Measurements from ENCODE around the gene RRP8. TPM values are rescaled to one million over a fixed set of nuclear protein-coding genes. Genes with fewer than 3 reads are reported as not detected.

Gene RRP8
- polyA plus RNA-seq, 1 donor from 2014 or later = 23.4 TPM

DNA sequence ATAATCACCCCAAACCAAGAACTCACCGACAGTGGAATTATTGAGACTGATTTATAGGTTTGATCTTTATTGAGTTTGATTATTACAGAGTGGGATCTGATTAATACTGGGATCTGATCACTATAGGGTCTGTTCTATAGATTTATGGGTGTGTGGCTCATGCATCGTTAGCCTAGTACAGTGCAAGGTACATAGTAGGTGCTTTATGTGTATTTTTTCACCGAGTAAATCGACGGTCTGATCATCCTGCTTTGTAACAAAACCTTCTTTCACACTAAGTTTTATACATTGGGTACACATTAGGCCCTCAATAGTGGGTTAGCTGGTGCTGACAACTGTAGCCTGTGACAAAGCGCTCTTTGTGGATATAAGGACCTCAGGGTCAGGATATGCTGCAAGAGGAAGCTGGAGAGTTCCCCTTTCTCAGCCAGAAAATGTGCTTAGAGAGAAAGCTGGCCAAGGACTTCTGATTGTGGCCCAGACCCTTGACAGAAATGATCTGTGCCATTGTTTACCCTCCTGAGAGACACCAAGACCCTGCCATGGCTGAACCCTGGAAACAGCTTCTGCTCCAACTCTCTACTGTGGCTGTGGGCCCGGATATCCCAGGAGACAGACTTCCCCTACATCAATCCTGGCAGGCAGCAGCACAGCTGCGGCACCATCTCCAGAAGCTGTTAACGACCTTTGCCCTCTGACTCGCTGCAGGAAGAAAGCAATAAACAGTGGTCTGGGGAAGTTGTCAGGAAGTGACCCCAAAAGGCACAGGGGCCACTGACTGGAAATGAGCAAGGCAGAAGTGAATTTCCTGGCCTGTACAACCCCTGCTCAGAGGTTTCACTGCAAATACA lies 31.9 kb upstream of the RRP8 start:
- H3K27ac ChIP-seq (ENCODE audit: low read length) = no peak overlapping the region
- peaks cover 13% of the 10 kb centered on the region for H3K36me3 ChIP-seq (ENCODE audit: insufficient read depth, low read length)
- no peak overlapping the region for H2AFZ ChIP-seq (ENCODE audit: low read depth, low read length)
- no peaks in the 10 kb centered on the region for H3K27me3 ChIP-seq (ENCODE audit: insufficient read depth, low read depth, low read length)
- no peak overlapping the region for H3K9ac ChIP-seq (ENCODE audit: low read length)
- H3F3A ChIP-seq (ENCODE audit: insufficient read depth, low read length, poor library complexity, severe bottlenecking) = no peaks in the 10 kb centered on the region
- no peaks in the 10 kb centered on the region for H3K9me3 ChIP-seq (ENCODE audit: low read length)
- no peak overlapping the region for H3K4me3 ChIP-seq (ENCODE audit: low read length)
- H3K9me2 ChIP-seq (ENCODE audit: insufficient read depth, low read length) = no peaks in the 10 kb centered on the region
- no peak for TF ChIP-seq TAF1 (IDR thresholded peaks at IDR 0.05; ENCODE audit: low read depth)
- no peak for TF ChIP-seq POLR2AphosphoS5 (IDR thresholded peaks at IDR 0.05)
- TF ChIP-seq, protein P1, sequence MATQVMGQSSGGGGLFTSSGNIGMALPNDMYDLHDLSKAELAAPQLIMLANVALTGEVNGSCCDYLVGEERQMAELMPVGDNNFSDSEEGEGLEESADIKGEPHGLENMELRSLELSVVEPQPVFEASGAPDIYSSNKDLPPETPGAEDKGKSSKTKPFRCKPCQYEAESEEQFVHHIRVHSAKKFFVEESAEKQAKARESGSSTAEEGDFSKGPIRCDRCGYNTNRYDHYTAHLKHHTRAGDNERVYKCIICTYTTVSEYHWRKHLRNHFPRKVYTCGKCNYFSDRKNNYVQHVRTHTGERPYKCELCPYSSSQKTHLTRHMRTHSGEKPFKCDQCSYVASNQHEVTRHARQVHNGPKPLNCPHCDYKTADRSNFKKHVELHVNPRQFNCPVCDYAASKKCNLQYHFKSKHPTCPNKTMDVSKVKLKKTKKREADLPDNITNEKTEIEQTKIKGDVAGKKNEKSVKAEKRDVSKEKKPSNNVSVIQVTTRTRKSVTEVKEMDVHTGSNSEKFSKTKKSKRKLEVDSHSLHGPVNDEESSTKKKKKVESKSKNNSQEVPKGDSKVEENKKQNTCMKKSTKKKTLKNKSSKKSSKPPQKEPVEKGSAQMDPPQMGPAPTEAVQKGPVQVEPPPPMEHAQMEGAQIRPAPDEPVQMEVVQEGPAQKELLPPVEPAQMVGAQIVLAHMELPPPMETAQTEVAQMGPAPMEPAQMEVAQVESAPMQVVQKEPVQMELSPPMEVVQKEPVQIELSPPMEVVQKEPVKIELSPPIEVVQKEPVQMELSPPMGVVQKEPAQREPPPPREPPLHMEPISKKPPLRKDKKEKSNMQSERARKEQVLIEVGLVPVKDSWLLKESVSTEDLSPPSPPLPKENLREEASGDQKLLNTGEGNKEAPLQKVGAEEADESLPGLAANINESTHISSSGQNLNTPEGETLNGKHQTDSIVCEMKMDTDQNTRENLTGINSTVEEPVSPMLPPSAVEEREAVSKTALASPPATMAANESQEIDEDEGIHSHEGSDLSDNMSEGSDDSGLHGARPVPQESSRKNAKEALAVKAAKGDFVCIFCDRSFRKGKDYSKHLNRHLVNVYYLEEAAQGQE (IDR thresholded peaks at IDR 0.05; ENCODE audit: borderline replicate concordance) = no peak
- no peak for TF ChIP-seq SMC3 (conservative IDR thresholded peaks at IDR 0.05; ENCODE audit: poor library complexity)
- TF ChIP-seq MXI1 (conservative IDR thresholded peaks at IDR 0.05; ENCODE audit: poor library complexity, severe bottlenecking) = no peak
- TF ChIP-seq RAD21 (conservative IDR thresholded peaks at IDR 0.05) = no peak
- TF ChIP-seq, protein P2, sequence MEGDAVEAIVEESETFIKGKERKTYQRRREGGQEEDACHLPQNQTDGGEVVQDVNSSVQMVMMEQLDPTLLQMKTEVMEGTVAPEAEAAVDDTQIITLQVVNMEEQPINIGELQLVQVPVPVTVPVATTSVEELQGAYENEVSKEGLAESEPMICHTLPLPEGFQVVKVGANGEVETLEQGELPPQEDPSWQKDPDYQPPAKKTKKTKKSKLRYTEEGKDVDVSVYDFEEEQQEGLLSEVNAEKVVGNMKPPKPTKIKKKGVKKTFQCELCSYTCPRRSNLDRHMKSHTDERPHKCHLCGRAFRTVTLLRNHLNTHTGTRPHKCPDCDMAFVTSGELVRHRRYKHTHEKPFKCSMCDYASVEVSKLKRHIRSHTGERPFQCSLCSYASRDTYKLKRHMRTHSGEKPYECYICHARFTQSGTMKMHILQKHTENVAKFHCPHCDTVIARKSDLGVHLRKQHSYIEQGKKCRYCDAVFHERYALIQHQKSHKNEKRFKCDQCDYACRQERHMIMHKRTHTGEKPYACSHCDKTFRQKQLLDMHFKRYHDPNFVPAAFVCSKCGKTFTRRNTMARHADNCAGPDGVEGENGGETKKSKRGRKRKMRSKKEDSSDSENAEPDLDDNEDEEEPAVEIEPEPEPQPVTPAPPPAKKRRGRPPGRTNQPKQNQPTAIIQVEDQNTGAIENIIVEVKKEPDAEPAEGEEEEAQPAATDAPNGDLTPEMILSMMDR (IDR thresholded peaks at IDR 0.05; ENCODE audit: poor library complexity, severe bottlenecking) = no peak
- TF ChIP-seq EZH2 (IDR thresholded peaks at IDR 0.05; ENCODE audit: borderline replicate concordance, insufficient read depth, low read length, poor library complexity, severe bottlenecking) = no peak
- TF ChIP-seq EP300 (conservative IDR thresholded peaks at IDR 0.05; ENCODE audit: poor library complexity, severe bottlenecking) = no peak
- peaks cover 57% of the 10 kb centered on the region for H4K20me1 ChIP-seq (ENCODE audit: insufficient read depth)
- peaks cover 39% of the 10 kb centered on the region for H3K79me2 ChIP-seq (replicated peaks; ENCODE audit: insufficient read depth, low read length)
- H3K4me2 ChIP-seq (ENCODE audit: low read length) = no peak overlapping the region

DNA sequence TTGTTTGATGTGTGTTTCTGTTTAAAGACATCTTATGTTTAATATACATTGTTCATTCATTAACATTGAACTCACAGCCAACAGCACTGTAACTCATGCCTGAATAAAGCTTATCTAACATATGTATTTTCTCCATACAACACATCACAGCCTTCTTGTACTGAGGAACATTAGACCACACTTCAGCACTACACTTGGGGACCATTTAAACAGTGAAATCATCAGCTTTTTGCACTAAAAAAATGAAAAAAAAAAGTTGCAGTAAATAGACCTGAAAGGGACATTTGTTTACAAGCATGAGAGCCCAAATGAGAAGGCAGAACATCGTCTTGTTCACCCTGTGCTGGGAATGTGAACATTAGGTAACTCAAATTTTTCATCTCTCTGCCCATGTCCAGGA lies 31.1 kb upstream of the RRP8 start:
- Histone ChIP-seq H4K20me1 (ENCODE audit: insufficient read depth) (peaks cover 50% of the 10 kb centered on the region), H3K9ac (ENCODE audit: low read length) (no peak overlapping the region), H2AFZ (ENCODE audit: low read depth, low read length) (no peak overlapping the region), H3K27me3 (ENCODE audit: insufficient read depth, low read depth, low read length) (no peaks in the 10 kb centered on the region), H3K4me2 (ENCODE audit: low read length) (no peak overlapping the region), H3K4me3 (ENCODE audit: low read length) (no peak overlapping the region), H3K27ac (ENCODE audit: low read length) (no peak overlapping the region), H3K36me3 (ENCODE audit: insufficient read depth, low read length) (peaks cover 13% of the 10 kb centered on the region), H3K9me3 (ENCODE audit: low read length) (no peaks in the 10 kb centered on the region), H3F3A (ENCODE audit: insufficient read depth, low read length, poor library complexity, severe bottlenecking) (no peaks in the 10 kb centered on the region), H3K79me2 (replicated peaks; ENCODE audit: insufficient read depth, low read length) (peaks cover 31% of the 10 kb centered on the region), H3K9me2 (ENCODE audit: insufficient read depth, low read length) (no peaks in the 10 kb centered on the region)
- no peak for TF ChIP-seq RAD21 (conservative IDR thresholded peaks at IDR 0.05)
- TF ChIP-seq EZH2 (IDR thresholded peaks at IDR 0.05; ENCODE audit: borderline replicate concordance, insufficient read depth, low read length, poor library complexity, severe bottlenecking) = no peak
- TF ChIP-seq, protein P1 (IDR thresholded peaks at IDR 0.05; ENCODE audit: borderline replicate concordance) = no peak
- no peak for TF ChIP-seq POLR2AphosphoS5 (IDR thresholded peaks at IDR 0.05)
- no peak for TF ChIP-seq EP300 (conservative IDR thresholded peaks at IDR 0.05; ENCODE audit: poor library complexity, severe bottlenecking)

Data from neural cell (in vitro differentiated cells).